Left lung (tissue), 10 donors: Measurements from ENCODE around the gene TIE1. TPM values are rescaled to one million over a fixed set of nuclear protein-coding genes. Genes with fewer than 3 reads are reported as not detected.

Experiments
- ATAC-seq: fragments of 200-7000 bp; cut with Tn5 transposase; one replicate; pipeline ENCODE4 v1.9.1; 2020; ENCODE audit warnings: moderate library complexity
- DNase-seq, 4 donors: peaks; one replicate each; pipeline ENCODE4 v3.0.0-alpha.2; 2013 to 2020
- H3K27ac ChIP-seq, 2 donors: fragments of 200-600 bp; sonication (generic) in 1 of 2; one replicate each; pipeline versions ENCODE4 v1.5.0 to v1.8.0; 2020 to 2021
- H3K27me3 ChIP-seq, 2 donors: fragments of 200-600 bp; sonication (generic) in 1 of 2; one replicate each; pipeline versions ENCODE4 v1.5.0 to v1.8.0; 2020 to 2021
- H3K36me3 ChIP-seq, 2 donors: fragments of 200-600 bp; sonication (generic) in 1 of 2; one replicate each; pipeline versions ENCODE4 v1.5.0 to v1.8.0; 2020 to 2021
- H3K4me1 ChIP-seq, 2 donors: fragments of 200-600 bp; one replicate each; pipeline ENCODE4 v1.8.0; 2021
- H3K4me3 ChIP-seq, 2 donors: fragments of 200-600 bp; sonication (generic) in 1 of 2; one replicate each; pipeline versions ENCODE4 v1.5.0 to v1.8.0; 2020 to 2021; ENCODE audit warnings: mild to moderate bottlenecking in 1 of 2
- H3K9me3 ChIP-seq, 2 donors: fragments of 200-600 bp; sonication (generic) in 1 of 2; one replicate each; pipeline versions ENCODE4 v1.5.0 to v1.8.0; 2020 to 2021
- intact Hi-C, 2 donors: fragments of 100-400 bp; cut with DNase I; formaldehyde crosslinking; loops; one replicate each; pipeline versions ENCODE4 v1.11.2 to v1.14.2; 2022
- polyA plus RNA-seq, 6 donors: library from polyadenylated mRNA; unstranded; fragments of 120-200 nt; gene quantifications; one replicate each; pipeline ENCODE4 v1.2.1, GENCODE V29; 2013; ENCODE audit not compliant: insufficient read length in 6 of 6
- total RNA-seq, 2 donors: library from RNA; stranded (reverse); fragmentation: NEBNext Ultra II Directional; extraction: Animal tissue kit (Norgen Biotek cat#: 25700); gene quantifications; one replicate each; pipeline ENCODE4 v1.2.1, GENCODE V29; 2021
- TF ChIP-seq, protein P1 (sequence below), 2 donors: fragments of 200-600 bp; sonication (generic) in 1 of 2; IDR thresholded peaks; one replicate each; pipeline versions ENCODE4 v1.5.0 to v1.8.0; 2021; ENCODE audit warnings: antibody characterized with exemption in 2 of 2
- donor health status: DM: no; HTN: yes; CAD: no.
- donor health status: DM: no; HTN: no; CAD: no.

Gene TIE1
- total and polyA plus RNA-seq, 8 donors, result 38.5 to 110 (median 92.0) TPM

DNA sequence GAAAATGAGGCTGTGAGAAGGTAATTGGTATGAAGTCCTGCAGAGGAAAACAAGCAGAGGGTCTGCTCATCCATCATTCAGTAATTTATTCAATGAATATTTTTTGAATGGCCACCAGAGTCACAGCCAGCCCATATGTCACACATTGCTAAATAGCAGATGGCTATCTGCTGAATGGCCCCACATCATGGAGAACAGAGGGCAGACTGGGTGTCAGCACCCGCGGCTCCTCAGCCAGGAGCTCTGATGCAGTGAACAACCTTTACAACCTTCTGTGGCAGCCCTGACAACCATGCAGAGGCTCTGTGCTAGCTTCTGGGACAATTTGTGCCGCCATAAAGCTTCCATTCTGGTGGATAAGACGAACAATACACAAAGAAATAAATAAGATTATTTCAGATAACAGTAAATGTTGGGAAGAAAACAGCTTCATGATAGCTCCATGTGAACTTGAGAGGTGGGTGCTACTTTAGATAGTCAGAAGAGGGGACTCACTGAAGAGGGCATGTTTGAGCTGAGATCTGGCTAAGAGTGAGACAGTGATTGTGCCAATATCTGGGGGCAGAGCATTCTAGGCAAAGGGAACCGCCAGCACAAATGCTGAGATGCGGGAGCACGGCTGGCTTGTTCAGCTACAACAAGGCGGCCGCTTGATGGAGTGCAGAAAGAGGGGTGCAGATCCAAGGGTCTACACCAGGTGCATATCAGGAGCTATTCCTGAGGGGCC lies 12.6 kb upstream of the TIE1 start:
- Histone ChIP-seq H3K9me3 (no peaks in the 10 kb centered on the region), H3K27me3 (no peaks in the 10 kb centered on the region), H3K4me1 (no peaks in the 10 kb centered on the region), H3K27ac (no peak overlapping the region), H3K4me3 (no peak overlapping the region), H3K36me3 (no peaks in the 10 kb centered on the region)
- intact Hi-C loops, result no loop called here
- ATAC-seq (no peak), DNase-seq (peak in 1 of 4 donors; percentile 44)
- TF ChIP-seq, protein P1, sequence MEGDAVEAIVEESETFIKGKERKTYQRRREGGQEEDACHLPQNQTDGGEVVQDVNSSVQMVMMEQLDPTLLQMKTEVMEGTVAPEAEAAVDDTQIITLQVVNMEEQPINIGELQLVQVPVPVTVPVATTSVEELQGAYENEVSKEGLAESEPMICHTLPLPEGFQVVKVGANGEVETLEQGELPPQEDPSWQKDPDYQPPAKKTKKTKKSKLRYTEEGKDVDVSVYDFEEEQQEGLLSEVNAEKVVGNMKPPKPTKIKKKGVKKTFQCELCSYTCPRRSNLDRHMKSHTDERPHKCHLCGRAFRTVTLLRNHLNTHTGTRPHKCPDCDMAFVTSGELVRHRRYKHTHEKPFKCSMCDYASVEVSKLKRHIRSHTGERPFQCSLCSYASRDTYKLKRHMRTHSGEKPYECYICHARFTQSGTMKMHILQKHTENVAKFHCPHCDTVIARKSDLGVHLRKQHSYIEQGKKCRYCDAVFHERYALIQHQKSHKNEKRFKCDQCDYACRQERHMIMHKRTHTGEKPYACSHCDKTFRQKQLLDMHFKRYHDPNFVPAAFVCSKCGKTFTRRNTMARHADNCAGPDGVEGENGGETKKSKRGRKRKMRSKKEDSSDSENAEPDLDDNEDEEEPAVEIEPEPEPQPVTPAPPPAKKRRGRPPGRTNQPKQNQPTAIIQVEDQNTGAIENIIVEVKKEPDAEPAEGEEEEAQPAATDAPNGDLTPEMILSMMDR (IDR thresholded peaks at IDR 0.05), result no peak

DNA sequence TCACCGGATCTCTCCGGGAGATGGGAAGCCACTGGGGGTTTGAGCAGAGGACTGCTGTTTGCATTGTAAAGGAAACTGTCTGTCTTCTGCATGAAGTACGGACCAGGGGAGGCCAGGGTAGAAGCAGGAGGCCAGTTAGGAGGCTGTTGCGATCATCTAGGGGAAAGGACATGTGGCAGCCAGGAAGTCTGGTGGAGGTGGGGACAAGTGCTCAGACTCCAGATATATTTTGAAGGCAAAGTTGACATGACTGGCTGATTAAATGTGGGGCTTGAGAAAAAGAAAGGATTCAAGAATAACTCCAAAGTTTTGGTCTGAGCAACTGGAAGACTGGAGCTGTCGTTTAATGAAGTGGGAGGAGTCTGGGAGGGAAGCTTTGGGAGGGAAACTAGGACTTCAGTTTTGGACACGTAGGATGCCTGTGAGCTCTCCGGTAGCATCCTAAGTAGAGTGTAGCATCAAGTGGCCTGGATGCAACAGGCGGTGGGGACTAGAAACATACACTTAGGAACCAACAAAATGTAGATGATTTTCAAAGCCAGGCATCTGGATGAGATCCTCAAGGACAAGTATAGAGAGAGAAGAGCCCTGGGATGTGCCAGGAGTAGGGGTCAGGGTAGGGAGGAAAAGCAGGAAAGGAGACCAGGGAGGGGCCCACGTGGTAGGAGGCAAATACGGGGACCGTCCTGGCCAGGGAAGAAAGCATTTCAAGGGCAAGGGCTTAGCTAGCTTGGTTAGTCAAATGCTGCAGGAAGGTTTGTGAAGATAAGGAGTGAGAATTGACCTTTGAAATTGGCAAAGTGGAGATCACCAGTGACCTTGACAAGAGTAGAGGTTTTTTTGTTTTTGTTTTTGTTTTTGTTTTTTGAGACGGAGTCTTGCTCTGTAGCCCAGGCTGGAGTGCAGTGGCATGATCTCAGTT lies 11.7 kb upstream of the TIE1 start:
- Histone ChIP-seq H3K4me1 (no peaks in the 10 kb centered on the region), H3K27ac (no peak overlapping the region), H3K9me3 (no peaks in the 10 kb centered on the region), H3K36me3 (no peaks in the 10 kb centered on the region), H3K4me3 (no peak overlapping the region), H3K27me3 (no peaks in the 10 kb centered on the region)
- ATAC-seq (no peak), DNase-seq (no peak)
- intact Hi-C loops, result no loop called here
- TF ChIP-seq, protein P1 (IDR thresholded peaks at IDR 0.05), result no peak

DNA sequence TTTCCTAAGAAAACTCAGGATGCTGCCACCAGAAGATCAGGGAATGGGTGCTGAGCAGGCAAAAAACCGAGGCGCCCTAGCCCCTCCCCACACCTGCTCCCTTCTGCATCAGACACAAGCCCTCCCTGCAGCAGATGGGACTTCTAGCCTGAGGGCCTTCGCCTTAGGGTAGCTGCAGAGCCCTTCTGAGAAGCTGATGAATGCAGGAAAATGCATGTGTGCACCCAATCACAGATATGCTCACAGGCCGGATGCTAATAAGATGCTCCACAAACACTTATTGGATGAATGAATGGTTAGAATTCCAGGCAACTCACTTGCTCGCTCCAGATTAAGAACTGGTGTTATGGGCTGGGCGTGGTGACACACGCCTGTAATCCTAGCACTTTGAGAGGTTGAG lies 8.6 kb upstream of the TIE1 start:
- Histone ChIP-seq H3K27me3 (no peaks in the 10 kb centered on the region), H3K4me3 (no peak overlapping the region), H3K4me1 (peaks cover 8 to 11% of the 10 kb centered on the region in 2 donors), H3K36me3 (no peaks in the 10 kb centered on the region), H3K9me3 (no peaks in the 10 kb centered on the region), H3K27ac (no peak overlapping the region)
- intact Hi-C loops, result no loop called here
- DNase-seq (peak in 1 of 4 donors; percentile 25), ATAC-seq (no peak)
- TF ChIP-seq, protein P1 (IDR thresholded peaks at IDR 0.05), result no peak

DNA sequence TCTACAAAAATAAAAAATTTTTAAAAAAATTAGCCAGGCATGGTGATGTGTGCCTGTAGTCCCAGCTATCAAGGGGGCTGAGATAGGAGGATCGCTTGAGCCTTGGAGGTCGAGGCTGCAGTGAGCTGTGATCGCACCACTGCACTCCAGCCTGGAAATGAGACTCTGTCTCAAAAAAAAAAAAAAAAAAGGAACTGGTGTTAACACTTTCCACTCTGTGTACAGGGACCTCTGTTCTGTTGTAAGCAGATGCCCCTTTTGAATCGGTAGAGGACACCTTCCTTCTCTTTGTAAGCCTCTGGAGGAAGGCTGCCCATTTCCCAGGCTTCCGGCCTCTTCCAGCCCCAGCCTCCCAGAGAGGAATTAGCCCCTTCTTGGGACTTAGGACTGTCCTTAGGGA lies 8.1 kb upstream of the TIE1 start:
- Histone ChIP-seq H3K27me3 (no peaks in the 10 kb centered on the region), H3K9me3 (no peaks in the 10 kb centered on the region), H3K27ac (no peak overlapping the region), H3K36me3 (no peaks in the 10 kb centered on the region), H3K4me1 (peaks cover 8 to 13% of the 10 kb centered on the region in 2 donors), H3K4me3 (no peak overlapping the region)
- ATAC-seq (no peak), DNase-seq (peak in 1 of 4 donors; percentile 24)
- TF ChIP-seq, protein P1 (IDR thresholded peaks at IDR 0.05), result no peak
- intact Hi-C loops, result no loop called here

DNA sequence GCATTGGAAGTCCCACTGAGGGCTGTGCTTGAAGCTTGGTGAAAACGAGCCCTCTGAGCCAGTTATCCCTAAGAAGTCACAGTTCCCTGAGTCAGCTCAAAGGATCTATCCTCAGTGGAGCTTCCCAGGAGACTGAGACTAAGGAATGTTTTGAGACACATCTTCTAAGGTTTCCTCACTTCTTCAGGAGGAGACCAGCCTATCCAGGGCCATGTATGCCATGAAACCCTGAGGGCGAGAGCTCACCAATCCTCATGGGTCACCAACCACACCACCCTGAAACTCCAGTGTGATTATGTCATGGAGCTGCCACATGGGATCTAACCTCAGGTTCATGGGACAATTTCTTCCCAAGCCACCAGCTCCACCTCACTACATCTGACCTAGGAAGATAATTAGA lies 7.6 kb upstream of the TIE1 start:
- intact Hi-C loops, result no loop called here
- DNase-seq (no peak), ATAC-seq (no peak)
- H3K27me3 ChIP-seq, result no peaks in the 10 kb centered on the region
- H3K4me1 ChIP-seq, result peaks cover 8 to 13% of the 10 kb centered on the region in 2 donors
- H3K4me3 ChIP-seq, result no peak overlapping the region
- H3K27ac ChIP-seq, result no peak overlapping the region
- TF ChIP-seq, protein P1 (IDR thresholded peaks at IDR 0.05), result no peak
- H3K36me3 ChIP-seq, result no peaks in the 10 kb centered on the region
- H3K9me3 ChIP-seq, result no peaks in the 10 kb centered on the region
